Activated T-cell treated with anti-CD3 and anti-CD28 coated beads, Interleukin-2, amount 50 U/mL, for 4 hours (primary cell): ENCODE results near the gene SHISAL1. TPM values are rescaled to one million over a fixed set of nuclear protein-coding genes. Genes with fewer than 3 reads are reported as not detected.

Experiments
- ATAC-seq, 2 donors: fragments of 200-7000 bp; cut with Tn5 transposase; one replicate each; pipeline ENCODE4 v1.10.0; 2021
- DNase-seq: peaks from one replicate; pipeline ENCODE4 v3.0.0-alpha.2; 2020
- H3K27me3 Mint-ChIP-seq: one replicate; pipeline ENCODE4 v1.8.0; 2021; ENCODE audit warnings: low read depth, mixed read lengths
- H3K36me3 Mint-ChIP-seq: one replicate; pipeline ENCODE4 v1.8.0; 2022; ENCODE audit warnings: mixed read lengths; ENCODE audit not compliant: insufficient read depth
- H3K4me1 Mint-ChIP-seq: one replicate; pipeline ENCODE4 v1.8.0; 2021; ENCODE audit warnings: low read depth, mixed read lengths
- H3K4me3 Mint-ChIP-seq: one replicate; pipeline ENCODE4 v1.8.0; 2021; ENCODE audit warnings: mild to moderate bottlenecking, moderate library complexity, mixed read lengths
- H3K9me3 Mint-ChIP-seq: one replicate; pipeline ENCODE4 v1.8.0; 2021; ENCODE audit warnings: mixed read lengths
- total RNA-seq, 3 donors: library from RNA; stranded (reverse); gene quantifications; one replicate each; pipeline ENCODE4 v1.2.1, GENCODE V29; 2021

Gene SHISAL1
- total RNA-seq, 3 donors from 2014 or later, result not detected

- Mint-ChIP-seq H3K36me3 (no peaks in the 10 kb centered on the region), H3K27me3 (peaks cover 20% of the 10 kb centered on the region), H3K4me3 (no peak overlapping the region), H3K9me3 (peaks cover 25% of the 10 kb centered on the region), H3K4me1 (no peaks in the 10 kb centered on the region)
- no peak for DNase-seq
- no peak for ATAC-seq
Observed at GRCh38 chr22:44225812-44226211, 86.9 kb downstream of the SHISAL1 start.

- H3K4me3 Mint-ChIP-seq, result no peak overlapping the region
- no peaks in the 10 kb centered on the region for H3K36me3 Mint-ChIP-seq
- H3K27me3 Mint-ChIP-seq, result peaks cover 20% of the 10 kb centered on the region
- no peaks in the 10 kb centered on the region for H3K4me1 Mint-ChIP-seq
- ATAC-seq, result no peak
- peaks cover 23% of the 10 kb centered on the region for H3K9me3 Mint-ChIP-seq
- no peak for DNase-seq
Observed at GRCh38 chr22:44225091-44225689, 87.6 kb downstream of the SHISAL1 start.

DNA sequence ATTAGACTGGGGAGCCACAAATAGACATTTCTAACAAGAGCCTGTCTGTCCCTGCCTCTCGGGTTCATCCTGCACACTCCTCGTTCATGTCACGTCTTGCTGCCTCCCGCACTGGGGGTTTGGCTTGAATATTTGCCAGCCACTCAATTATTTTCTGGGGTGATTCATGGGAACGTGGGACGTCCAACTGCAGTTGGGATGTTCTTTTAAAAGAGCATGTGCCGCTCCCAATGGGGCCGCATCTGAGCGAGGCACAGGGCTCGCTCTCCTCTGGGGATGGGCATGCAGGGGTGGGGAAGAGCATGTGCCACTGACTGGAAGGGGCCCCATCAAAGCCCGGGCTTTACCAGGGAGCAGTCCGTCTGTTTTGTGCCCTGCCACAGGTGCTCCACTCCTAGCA, 88.6 kb downstream of the SHISAL1 start:
- Mint-ChIP-seq H3K9me3 (peaks cover 13% of the 10 kb centered on the region), H3K27me3 (peaks cover 20% of the 10 kb centered on the region), H3K36me3 (no peaks in the 10 kb centered on the region), H3K4me3 (no peak overlapping the region), H3K4me1 (no peaks in the 10 kb centered on the region)
- ATAC-seq (no peak), DNase-seq (no peak)

DNA sequence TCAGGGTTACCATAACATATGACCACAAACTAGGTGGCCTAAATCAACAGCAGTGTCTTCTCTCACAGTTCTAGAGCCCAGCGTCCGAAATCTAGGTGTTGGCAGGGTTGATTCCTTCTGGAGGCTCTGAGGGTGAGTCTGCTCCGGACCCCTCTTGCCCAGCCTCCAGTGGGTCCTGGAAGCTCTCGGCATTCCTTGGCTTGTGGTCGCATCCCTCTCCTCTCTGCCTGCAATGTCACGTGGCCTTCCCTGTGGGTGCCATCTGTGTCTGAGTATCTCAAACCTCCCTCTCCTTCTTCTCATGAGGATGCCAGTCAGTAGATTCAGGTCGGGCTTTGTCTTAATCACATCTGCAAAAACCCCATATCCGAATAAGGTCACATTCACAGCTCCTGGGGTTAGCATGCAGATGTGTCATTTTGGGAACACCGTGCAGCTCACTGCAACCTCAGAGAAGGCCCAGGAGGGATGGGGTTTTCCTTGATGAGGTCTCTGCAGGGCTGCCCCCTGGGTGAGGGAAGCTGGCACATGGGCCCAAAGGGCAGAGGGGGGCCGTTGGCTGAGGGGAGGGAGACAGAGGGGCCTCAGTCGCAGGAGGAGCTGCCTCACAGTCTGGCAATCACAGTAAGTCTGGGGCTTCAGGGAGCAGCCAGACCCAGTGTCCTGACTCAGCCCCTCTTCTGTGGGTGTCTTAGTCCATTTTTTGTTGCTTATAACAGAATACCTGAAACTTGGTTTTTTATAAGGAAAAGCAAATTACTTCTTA, 90.9 kb downstream of the SHISAL1 start:
- Mint-ChIP-seq H3K9me3 (no peaks in the 10 kb centered on the region), H3K27me3 (peaks cover 14% of the 10 kb centered on the region), H3K4me3 (no peak overlapping the region), H3K36me3 (no peaks in the 10 kb centered on the region), H3K4me1 (no peaks in the 10 kb centered on the region)
- no peak for ATAC-seq
- no peak for DNase-seq

GRCh38 chr22:44220727-44221680, 91.7 kb downstream of the SHISAL1 start:
- Mint-ChIP-seq H3K4me1 (no peaks in the 10 kb centered on the region), H3K36me3 (no peaks in the 10 kb centered on the region), H3K4me3 (no peak overlapping the region), H3K9me3 (no peaks in the 10 kb centered on the region), H3K27me3 (peaks cover 9% of the 10 kb centered on the region)
- DNase-seq (no peak), ATAC-seq (no peak)

DNA sequence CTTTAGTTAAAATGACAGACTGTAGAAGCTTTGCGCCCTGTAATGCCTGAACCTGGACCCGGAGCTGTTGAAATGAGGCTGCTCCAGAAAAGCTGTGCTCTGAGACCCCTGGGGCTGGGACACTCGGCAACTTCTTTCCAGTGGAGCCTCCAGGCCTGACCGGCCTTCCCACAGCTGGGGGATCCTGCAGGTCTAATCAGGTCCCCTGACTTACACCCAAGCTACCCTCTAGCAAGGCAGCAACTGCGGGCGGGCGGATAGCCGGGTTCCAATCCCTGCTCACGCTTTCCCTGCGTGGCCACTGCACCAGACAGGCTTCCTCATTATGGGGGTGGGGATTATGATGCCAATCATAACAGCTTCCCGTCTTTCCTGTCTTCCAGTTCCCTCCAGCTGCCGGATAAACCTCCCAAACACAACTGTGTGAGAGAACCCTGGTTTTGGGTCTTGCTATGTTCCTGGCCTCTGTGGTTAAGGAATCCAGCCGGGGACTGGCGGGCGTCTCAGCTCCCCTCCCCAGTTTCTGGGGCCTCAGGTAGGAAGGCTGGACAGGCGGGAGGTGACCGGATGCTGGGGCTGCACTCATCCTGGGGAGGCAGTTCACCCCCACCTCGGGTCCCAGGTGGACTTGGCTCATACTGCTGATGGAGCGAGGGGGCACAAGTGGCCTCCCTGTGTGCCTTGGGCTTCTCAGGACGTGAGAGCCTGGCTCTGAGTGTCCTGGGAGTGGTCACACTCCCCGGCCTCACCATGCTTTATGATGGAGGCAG, 93.5 kb downstream of the SHISAL1 start:
- Mint-ChIP-seq H3K4me3 (no peak overlapping the region), H3K4me1 (no peaks in the 10 kb centered on the region), H3K27me3 (peaks cover 4% of the 10 kb centered on the region), H3K9me3 (no peaks in the 10 kb centered on the region), H3K36me3 (no peaks in the 10 kb centered on the region)
- DNase-seq (no peak), ATAC-seq (no peak)

- H3K4me1 Mint-ChIP-seq, result no peaks in the 10 kb centered on the region
- no peaks in the 10 kb centered on the region for H3K9me3 Mint-ChIP-seq
- no peak overlapping the region for H3K4me3 Mint-ChIP-seq
- no peak for ATAC-seq
- DNase-seq, result no peak
- H3K27me3 Mint-ChIP-seq, result peaks cover 4% of the 10 kb centered on the region
- no peaks in the 10 kb centered on the region for H3K36me3 Mint-ChIP-seq
Observed at GRCh38 chr22:44218071-44218470, 94.7 kb downstream of the SHISAL1 start.

DNA sequence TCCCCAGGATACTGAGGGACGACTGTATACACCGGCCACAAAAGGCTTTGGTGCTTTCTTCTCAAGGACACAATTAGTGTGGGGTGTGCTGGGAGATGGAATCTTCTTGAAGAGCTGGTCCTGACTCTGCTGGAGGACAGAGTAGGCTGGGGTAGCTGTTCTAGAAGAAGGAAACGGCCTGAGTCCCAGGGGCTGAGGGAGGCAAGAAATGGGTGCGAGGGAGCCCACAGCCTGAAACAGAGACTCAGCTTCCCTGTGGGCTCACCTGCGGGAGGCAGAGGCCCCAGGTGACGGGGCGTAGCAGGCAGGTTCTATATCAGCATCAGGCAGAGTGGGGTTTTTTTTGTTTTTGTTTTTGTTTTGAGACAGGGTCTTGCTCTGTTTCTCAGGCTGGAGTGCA, 95.4 kb downstream of the SHISAL1 start:
- no peaks in the 10 kb centered on the region for H3K9me3 Mint-ChIP-seq
- H3K36me3 Mint-ChIP-seq, result no peaks in the 10 kb centered on the region
- ATAC-seq, result no peak
- H3K27me3 Mint-ChIP-seq, result peaks cover 4% of the 10 kb centered on the region
- no peak overlapping the region for H3K4me3 Mint-ChIP-seq
- DNase-seq, result no peak
- H3K4me1 Mint-ChIP-seq, result no peaks in the 10 kb centered on the region

DNA sequence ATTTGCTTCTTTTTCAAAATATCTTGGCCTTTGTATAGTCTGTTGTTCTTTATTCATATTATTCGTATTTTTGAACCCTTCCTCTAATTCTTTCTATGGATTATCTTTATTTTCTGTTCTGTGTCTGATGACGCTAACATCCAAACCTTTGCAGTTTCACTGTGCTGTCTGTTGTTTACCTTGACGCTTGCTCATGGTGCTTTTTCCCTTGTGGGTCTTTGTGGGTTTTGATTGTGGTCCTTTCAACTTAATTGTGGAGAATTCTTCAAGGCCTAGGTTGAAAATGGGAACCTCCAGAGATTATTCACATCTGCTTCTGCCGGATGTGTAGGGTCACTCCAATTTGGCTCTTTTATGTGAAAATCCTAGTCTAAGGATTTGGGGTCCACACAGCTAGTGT, 97.5 kb downstream of the SHISAL1 start:
- no peaks in the 10 kb centered on the region for H3K9me3 Mint-ChIP-seq
- H3K36me3 Mint-ChIP-seq, result peaks cover 5% of the 10 kb centered on the region
- no peaks in the 10 kb centered on the region for H3K4me1 Mint-ChIP-seq
- DNase-seq (no peak), ATAC-seq (no peak)
- no peak overlapping the region for H3K4me3 Mint-ChIP-seq
- H3K27me3 Mint-ChIP-seq, result no peaks in the 10 kb centered on the region

DNA sequence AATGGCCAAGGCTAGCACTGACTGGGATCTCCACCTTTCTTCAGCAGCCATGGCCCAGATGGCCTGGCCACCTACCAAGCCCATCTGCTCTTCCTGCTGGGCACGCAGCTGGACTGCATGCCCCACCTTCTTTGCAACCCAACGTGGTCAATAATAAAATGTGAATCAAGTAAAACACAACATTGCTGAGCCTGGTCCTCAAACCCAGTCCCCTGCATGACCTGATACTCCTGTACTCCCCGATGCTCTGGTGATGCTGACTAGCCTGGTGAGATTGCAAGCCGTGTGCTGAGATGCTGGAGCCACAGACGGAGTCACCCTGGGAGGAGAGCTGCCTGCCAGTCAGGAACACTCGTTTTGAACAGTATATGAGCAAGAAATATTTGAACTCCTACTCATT, 98.0 kb downstream of the SHISAL1 start:
- Mint-ChIP-seq H3K27me3 (no peaks in the 10 kb centered on the region), H3K9me3 (peaks cover 5% of the 10 kb centered on the region), H3K4me1 (peaks cover under 1% of the 10 kb centered on the region), H3K4me3 (no peak overlapping the region), H3K36me3 (peaks cover 9% of the 10 kb centered on the region)
- no peak for ATAC-seq
- no peak for DNase-seq

DNA sequence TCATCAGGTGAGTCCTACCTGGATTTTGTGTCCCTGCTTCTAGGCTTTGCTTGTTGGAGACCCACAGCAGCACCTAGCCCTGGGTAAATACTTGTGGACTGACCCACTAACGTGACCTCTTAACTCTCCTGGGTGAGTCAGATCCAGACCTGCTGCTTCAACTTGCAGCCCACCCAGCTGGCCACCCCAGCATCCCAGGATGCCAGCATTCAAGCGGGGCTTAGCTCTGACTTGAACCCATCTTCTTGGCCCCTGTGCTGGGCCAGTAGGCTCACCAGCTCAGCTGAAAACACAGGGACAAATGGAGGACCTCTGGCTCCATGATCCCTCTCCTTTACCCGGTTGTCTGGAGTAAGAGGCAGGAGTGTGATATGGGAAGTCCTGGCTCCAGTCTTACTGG, 98.6 kb downstream of the SHISAL1 start:
- Mint-ChIP-seq H3K27me3 (no peaks in the 10 kb centered on the region), H3K4me3 (no peak overlapping the region), H3K36me3 (peaks cover 15% of the 10 kb centered on the region), H3K4me1 (peaks cover 3% of the 10 kb centered on the region), H3K9me3 (peaks cover 11% of the 10 kb centered on the region)
- ATAC-seq (no peak), DNase-seq (no peak)

DNA sequence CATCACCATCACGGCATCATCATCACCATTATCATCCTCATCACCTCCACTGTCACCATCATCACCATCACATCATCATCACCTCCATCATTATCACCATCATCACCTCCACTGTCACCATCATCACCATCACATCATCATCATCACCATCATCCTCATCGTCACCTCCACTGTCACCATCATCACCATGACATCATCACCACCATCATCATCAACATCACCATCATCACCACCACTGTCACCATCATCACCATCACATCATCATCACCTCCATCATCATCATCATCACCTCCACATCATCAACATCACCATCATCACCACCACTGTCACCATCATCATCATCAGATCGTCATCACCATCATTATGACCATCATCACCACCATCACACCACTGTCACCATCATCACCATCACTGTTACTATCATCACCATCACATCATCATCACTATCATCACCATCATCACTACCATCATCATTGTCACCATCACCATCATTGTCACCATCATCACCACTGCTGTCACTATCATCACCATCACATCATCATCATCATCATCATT, 99.2 kb downstream of the SHISAL1 start:
- Mint-ChIP-seq H3K36me3 (peaks cover 20% of the 10 kb centered on the region), H3K4me1 (peaks cover 8% of the 10 kb centered on the region), H3K9me3 (peaks cover 16% of the 10 kb centered on the region), H3K27me3 (no peaks in the 10 kb centered on the region), H3K4me3 (no peak overlapping the region)
- DNase-seq (no peak), ATAC-seq (no peak)

GRCh38 chr22:44212936-44213335, 99.8 kb downstream of the SHISAL1 start:
- no peaks in the 10 kb centered on the region for H3K27me3 Mint-ChIP-seq

More at GRCh38 chr22:44212936-44213335, 99.8 kb downstream of the SHISAL1 start:
- Mint-ChIP-seq H3K9me3 (peaks cover 16% of the 10 kb centered on the region), H3K4me1 (peaks cover 11% of the 10 kb centered on the region), H3K4me3 (no peak overlapping the region), H3K36me3 (peaks cover 20% of the 10 kb centered on the region)
- ATAC-seq (no peak), DNase-seq (no peak)
